ENCODE results near the gene CDC42BPA. TPM values are rescaled to one million over a fixed set of nuclear protein-coding genes. Genes with fewer than 3 reads are reported as not detected.

Gene CDC42BPA
- total and polyA plus RNA-seq, 9 of the 15 experiments (the other 6 are each of a cell fraction or from before 2014, with no cell fraction given) = 8.0 to 77.5 (median 52.1) TPM

DNA sequence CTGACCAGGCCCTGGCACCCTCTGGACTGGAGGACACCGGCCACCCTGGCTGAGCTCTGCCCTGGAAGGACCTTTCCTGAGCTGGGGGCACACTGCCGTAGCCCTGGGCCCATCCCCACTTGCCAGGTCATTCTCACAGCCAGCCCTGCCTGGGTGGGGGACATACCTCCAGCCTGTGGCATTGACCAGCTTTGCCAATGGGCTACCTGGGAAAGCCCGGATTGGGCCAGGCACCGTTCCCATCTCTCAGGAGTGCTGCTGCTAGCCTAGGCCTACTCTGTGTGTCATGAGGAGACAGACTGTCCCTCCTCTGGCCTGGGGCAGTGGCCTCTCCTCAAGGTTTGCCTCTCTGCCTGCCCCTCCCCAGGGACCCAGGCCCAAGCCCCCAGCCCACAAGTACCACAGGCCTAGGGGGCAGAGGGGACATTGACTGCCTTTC, 338.2 kb downstream of the CDC42BPA start (continued):
- TF ChIP-seq, protein P1, sequence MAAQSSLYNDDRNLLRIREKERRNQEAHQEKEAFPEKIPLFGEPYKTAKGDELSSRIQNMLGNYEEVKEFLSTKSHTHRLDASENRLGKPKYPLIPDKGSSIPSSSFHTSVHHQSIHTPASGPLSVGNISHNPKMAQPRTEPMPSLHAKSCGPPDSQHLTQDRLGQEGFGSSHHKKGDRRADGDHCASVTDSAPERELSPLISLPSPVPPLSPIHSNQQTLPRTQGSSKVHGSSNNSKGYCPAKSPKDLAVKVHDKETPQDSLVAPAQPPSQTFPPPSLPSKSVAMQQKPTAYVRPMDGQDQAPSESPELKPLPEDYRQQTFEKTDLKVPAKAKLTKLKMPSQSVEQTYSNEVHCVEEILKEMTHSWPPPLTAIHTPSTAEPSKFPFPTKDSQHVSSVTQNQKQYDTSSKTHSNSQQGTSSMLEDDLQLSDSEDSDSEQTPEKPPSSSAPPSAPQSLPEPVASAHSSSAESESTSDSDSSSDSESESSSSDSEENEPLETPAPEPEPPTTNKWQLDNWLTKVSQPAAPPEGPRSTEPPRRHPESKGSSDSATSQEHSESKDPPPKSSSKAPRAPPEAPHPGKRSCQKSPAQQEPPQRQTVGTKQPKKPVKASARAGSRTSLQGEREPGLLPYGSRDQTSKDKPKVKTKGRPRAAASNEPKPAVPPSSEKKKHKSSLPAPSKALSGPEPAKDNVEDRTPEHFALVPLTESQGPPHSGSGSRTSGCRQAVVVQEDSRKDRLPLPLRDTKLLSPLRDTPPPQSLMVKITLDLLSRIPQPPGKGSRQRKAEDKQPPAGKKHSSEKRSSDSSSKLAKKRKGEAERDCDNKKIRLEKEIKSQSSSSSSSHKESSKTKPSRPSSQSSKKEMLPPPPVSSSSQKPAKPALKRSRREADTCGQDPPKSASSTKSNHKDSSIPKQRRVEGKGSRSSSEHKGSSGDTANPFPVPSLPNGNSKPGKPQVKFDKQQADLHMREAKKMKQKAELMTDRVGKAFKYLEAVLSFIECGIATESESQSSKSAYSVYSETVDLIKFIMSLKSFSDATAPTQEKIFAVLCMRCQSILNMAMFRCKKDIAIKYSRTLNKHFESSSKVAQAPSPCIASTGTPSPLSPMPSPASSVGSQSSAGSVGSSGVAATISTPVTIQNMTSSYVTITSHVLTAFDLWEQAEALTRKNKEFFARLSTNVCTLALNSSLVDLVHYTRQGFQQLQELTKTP (IDR thresholded peaks at IDR 0.05; ENCODE audit: low read depth in 1 of 2, partially characterized antibody in 2 of 2) = no peak
- TF ChIP-seq XRCC5 (IDR thresholded peaks at IDR 0.05; ENCODE audit: low read depth, low read length) (no peak), FOXP1 (CRISPR knock-in tag; IDR thresholded peaks at IDR 0.05) (no peak), ZZZ3 (IDR thresholded peaks at IDR 0.05) (no peak), CEBPB (tag; IDR thresholded peaks at IDR 0.05) (no peak), IFI16 (CRISPR knock-in tag; IDR thresholded peaks at IDR 0.05) (no peak), PYGO2 (tag; IDR thresholded peaks at IDR 0.05) (no peak)
